Neutrophil (primary cell): ENCODE results near the gene MZB1.

Experiments used
- H3K27ac ChIP-seq: fragments of 200-600 bp; sonication (generic); 2 replicates; pipeline ENCODE4 v1.5.1; 2016; ENCODE audit warnings: mild to moderate bottlenecking, moderate library complexity
- H3K27me3 ChIP-seq: fragments of 200-600 bp; sonication (generic); 2 replicates; pipeline ENCODE4 v1.6.0; 2016; ENCODE audit warnings: mild to moderate bottlenecking
- H3K36me3 ChIP-seq: fragments of 200-600 bp; sonication (generic); 2 replicates; pipeline ENCODE4 v1.5.1; 2017
- H3K4me1 ChIP-seq, 2 experiments: fragments of 200-600 bp in 1 of 2; sonication (generic) in 1 of 2; 1 replicate in 1 of 2; 2 replicates in 1 of 2; pipeline versions ENCODE4 v1.5.1 to v1.6.1; 2013 to 2016; ENCODE audit warnings: low read depth in 1 of 2, low read length in 1 of 2, mild to moderate bottlenecking in 1 of 2, moderate library complexity in 1 of 2; ENCODE audit not compliant: control insufficient read depth in 1 of 2, insufficient read depth in 1 of 2
- H3K4me3 ChIP-seq, 2 experiments: fragments of 200-600 bp in 1 of 2; sonication (generic) in 1 of 2; 1 replicate in 1 of 2; 2 replicates in 1 of 2; pipeline ENCODE4 v1.5.1; 2013 to 2016; ENCODE audit warnings: low read depth in 1 of 2, low read length in 1 of 2, mild to moderate bottlenecking in 1 of 2, moderate library complexity in 1 of 2
- H3K9me3 ChIP-seq: fragments of 200-600 bp; sonication (generic); 2 replicates; pipeline ENCODE4 v1.5.1; 2016
- TF ChIP-seq, protein P1 (sequence below): fragments of 200-600 bp; sonication (generic); IDR thresholded peaks from 2 replicates; pipeline ENCODE4 v1.5.1; 2016; ENCODE audit warnings: antibody characterized with exemption

Gene MZB1

GRCh38 chr5:139418793-139419192 lies 29.1 kb upstream of the MZB1 start:
- H3K27me3 ChIP-seq, result no peaks in the 10 kb centered on the region
- no peak overlapping the region for H3K27ac ChIP-seq
- H3K4me1 ChIP-seq, result no peaks in the 10 kb centered on the region
- H3K9me3 ChIP-seq, result no peaks in the 10 kb centered on the region
- H3K36me3 ChIP-seq, result no peaks in the 10 kb centered on the region
- TF ChIP-seq, protein P1, sequence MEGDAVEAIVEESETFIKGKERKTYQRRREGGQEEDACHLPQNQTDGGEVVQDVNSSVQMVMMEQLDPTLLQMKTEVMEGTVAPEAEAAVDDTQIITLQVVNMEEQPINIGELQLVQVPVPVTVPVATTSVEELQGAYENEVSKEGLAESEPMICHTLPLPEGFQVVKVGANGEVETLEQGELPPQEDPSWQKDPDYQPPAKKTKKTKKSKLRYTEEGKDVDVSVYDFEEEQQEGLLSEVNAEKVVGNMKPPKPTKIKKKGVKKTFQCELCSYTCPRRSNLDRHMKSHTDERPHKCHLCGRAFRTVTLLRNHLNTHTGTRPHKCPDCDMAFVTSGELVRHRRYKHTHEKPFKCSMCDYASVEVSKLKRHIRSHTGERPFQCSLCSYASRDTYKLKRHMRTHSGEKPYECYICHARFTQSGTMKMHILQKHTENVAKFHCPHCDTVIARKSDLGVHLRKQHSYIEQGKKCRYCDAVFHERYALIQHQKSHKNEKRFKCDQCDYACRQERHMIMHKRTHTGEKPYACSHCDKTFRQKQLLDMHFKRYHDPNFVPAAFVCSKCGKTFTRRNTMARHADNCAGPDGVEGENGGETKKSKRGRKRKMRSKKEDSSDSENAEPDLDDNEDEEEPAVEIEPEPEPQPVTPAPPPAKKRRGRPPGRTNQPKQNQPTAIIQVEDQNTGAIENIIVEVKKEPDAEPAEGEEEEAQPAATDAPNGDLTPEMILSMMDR, result no peak
- no peak overlapping the region for H3K4me3 ChIP-seq

- no peaks in the 10 kb centered on the region for H3K36me3 ChIP-seq
- no peaks in the 10 kb centered on the region for H3K4me1 ChIP-seq
- TF ChIP-seq, protein P1, result no peak
- no peak overlapping the region for H3K27ac ChIP-seq
- H3K9me3 ChIP-seq, result no peaks in the 10 kb centered on the region
- no peak overlapping the region for H3K4me3 ChIP-seq
- no peaks in the 10 kb centered on the region for H3K27me3 ChIP-seq
These were observed 27.5 kb upstream of the MZB1 start for GRCh38 chr5:139417214-139417613.

- TF ChIP-seq, protein P1, result no peak
- Histone ChIP-seq H3K27ac (no peak overlapping the region), H3K36me3 (no peaks in the 10 kb centered on the region), H3K4me1 (no peaks in the 10 kb centered on the region), H3K4me3 (no peak overlapping the region), H3K27me3 (no peaks in the 10 kb centered on the region), H3K9me3 (no peaks in the 10 kb centered on the region)
These were observed 26.9 kb upstream of the MZB1 start for GRCh38 chr5:139416651-139417050.

GRCh38 chr5:139415869-139416268 lies 26.2 kb upstream of the MZB1 start:
- Histone ChIP-seq H3K4me3 (no peak overlapping the region), H3K27me3 (no peaks in the 10 kb centered on the region), H3K27ac (no peak overlapping the region), H3K36me3 (no peaks in the 10 kb centered on the region), H3K9me3 (no peaks in the 10 kb centered on the region), H3K4me1 (no peaks in the 10 kb centered on the region)
- TF ChIP-seq, protein P1, result no peak

GRCh38 chr5:139415221-139415861 lies 25.6 kb upstream of the MZB1 start:
- no peaks in the 10 kb centered on the region for H3K4me1 ChIP-seq
- no peak overlapping the region for H3K4me3 ChIP-seq
- H3K36me3 ChIP-seq, result no peaks in the 10 kb centered on the region
- H3K9me3 ChIP-seq, result no peaks in the 10 kb centered on the region
- H3K27ac ChIP-seq, result no peak overlapping the region
- H3K27me3 ChIP-seq, result no peaks in the 10 kb centered on the region
- TF ChIP-seq, protein P1, result no peak
